Brain microvascular endothelial cell (primary cell): ENCODE measurements around the gene CDR2.

ENCODE experiments used
- DNase-seq: peaks from one replicate; pipeline ENCODE4 v3.0.0-alpha.2; 2020
- H3K27ac ChIP-seq: fragments of 250-450 bp; sonication (Bioruptor Pico); 2 replicates; pipeline ENCODE4 v1.5.1; 2020; ENCODE audit warnings: mild to moderate bottlenecking, moderate library complexity
- H3K27me3 ChIP-seq: fragments of 250-450 bp; sonication (Bioruptor Pico); replicated peaks from 2 replicates; pipeline ENCODE4 v1.5.1; 2020; ENCODE audit warnings: mild to moderate bottlenecking
- H3K36me3 ChIP-seq: fragments of 250-450 bp; sonication (Bioruptor Pico); replicated peaks from 2 replicates; pipeline ENCODE4 v1.5.1; 2020; ENCODE audit warnings: mild to moderate bottlenecking
- H3K4me3 ChIP-seq: 2 replicates; pipeline ENCODE4 v1.5.1; 2011; ENCODE audit warnings: low read depth, mild to moderate bottlenecking, control low read depth, low read length, moderate library complexity
- in situ Hi-C: cut with HindIII; loops from 2 replicates; pipeline ENCODE4 v1.10.0; 2017; ENCODE audit warnings: low sequenced_read_pairs, low pct_ligation_motif_present
- TF ChIP-seq, protein P1 (sequence below): IDR thresholded peaks from 2 replicates; pipeline ENCODE4 v1.5.1; 2011; ENCODE audit warnings: low read depth, mild to moderate bottlenecking, moderate library complexity, low read length, control low read depth, inconsistent platforms; ENCODE audit errors: missing control alignments

The CDR2 gene

DNA sequence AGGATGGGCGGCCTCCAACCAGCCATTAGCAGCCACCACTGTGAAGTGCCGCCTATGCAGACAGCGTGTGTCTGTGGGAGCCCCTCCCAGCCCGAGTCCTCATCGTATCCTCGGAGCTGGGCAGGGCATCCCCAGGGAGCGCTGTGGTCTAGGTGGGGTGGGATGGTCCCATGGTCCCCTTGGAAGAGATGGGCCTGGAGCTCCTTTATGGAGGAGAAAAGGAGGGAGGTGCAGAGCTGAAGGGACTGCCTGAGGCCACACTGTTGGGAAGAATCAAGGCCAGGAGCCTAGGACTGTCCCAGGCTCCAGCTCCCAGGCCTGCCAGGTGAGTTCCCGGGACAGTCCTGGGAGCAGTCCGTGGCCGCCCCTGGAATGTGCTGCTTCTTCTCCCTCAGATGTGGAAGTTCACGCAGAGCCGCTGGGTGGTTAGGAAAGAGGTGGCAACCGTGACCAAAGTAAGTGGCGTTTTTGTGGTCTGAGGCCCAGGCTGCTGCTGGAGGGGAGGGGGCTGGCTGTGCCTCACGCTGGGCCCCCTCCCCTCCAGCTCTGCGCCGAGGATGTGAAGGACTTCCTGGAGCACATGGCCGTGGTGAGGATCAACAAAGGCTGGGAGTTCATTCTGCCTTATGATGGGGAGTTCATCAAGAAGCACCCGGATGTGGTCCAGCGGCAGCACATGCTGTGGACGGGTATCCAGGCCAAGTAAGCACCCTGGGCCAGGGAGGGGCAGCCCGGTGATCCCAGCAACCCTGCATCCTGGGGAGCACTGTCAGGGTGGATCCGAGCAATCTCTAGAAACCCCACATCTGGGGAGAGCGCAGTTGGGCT, 50.2 kb downstream of the CDR2 start:
- H3K36me3 ChIP-seq: peaks cover 51% of the 10 kb centered on the region
- no peak for DNase-seq
- H3K27me3 ChIP-seq: no peaks in the 10 kb centered on the region
- TF ChIP-seq, protein P1, sequence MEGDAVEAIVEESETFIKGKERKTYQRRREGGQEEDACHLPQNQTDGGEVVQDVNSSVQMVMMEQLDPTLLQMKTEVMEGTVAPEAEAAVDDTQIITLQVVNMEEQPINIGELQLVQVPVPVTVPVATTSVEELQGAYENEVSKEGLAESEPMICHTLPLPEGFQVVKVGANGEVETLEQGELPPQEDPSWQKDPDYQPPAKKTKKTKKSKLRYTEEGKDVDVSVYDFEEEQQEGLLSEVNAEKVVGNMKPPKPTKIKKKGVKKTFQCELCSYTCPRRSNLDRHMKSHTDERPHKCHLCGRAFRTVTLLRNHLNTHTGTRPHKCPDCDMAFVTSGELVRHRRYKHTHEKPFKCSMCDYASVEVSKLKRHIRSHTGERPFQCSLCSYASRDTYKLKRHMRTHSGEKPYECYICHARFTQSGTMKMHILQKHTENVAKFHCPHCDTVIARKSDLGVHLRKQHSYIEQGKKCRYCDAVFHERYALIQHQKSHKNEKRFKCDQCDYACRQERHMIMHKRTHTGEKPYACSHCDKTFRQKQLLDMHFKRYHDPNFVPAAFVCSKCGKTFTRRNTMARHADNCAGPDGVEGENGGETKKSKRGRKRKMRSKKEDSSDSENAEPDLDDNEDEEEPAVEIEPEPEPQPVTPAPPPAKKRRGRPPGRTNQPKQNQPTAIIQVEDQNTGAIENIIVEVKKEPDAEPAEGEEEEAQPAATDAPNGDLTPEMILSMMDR: no peak
- H3K27ac ChIP-seq: no peak overlapping the region
- in situ Hi-C loops: no loop called here
- no peak overlapping the region for H3K4me3 ChIP-seq

DNA sequence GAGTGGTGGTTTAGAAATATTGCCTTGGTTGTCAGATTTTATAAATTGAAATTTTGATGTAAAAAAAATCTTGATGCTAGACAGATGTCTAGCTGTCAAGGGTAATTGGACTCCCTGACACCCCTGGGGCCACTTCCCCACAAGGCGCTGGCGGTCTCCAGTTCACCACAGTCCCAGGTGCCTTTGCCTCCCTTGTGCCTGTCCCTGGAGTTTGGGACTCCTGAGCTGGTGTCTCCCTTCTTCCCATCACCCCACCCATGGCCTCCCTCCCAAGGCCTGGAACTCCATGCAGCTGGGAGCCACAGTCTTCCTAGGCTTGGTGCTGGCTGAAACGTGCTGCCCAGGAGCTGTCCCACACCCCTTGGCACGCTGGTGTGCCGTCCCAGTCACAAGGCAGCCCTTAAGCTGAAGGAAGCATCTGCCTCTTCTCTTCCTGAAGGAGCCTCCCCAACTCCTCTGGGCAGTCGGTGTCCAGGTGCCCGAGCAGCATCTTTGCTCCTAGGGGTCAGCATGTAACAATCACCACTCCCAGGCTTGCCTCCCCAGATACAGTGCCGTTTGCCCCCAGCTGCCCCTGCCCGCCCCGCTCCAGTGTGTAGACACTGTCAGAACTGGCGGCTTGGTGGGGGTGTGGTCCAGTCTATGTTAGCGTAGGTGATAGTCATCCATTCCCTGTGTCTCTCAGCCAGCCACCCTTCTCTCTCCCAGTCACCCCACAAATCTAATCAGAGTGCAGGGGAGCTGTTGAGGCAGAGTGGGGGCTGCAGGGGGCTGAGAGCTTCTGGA, 51.1 kb downstream of the CDR2 start:
- Histone ChIP-seq H3K27ac (no peak overlapping the region), H3K4me3 (no peak overlapping the region), H3K36me3 (peaks cover 48% of the 10 kb centered on the region), H3K27me3 (no peaks in the 10 kb centered on the region)
- DNase-seq: no peak
- TF ChIP-seq, protein P1: no peak
- in situ Hi-C loops: no loop called here

DNA sequence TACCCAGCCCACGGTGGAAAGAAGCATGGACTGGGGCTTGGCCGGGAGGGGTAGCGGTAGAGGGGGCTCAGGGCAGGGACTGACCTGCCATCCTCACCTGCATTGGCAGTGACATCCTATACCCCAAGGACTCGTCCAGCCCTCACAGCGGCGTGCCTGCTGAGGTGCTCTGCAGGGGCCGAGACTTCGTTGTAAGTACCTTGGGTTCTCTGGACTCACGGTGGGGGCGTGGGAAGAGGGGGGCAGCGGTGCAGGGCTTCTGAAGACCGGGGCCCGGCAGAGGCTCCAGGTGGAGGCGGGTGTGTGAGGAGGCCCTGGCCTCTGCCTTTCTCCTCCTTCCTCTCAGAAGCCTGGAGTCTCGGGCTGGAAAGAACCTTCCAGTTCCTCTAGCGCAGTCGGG, 51.7 kb downstream of the CDR2 start:
- TF ChIP-seq, protein P1: no peak
- in situ Hi-C loops: no loop called here
- no peak overlapping the region for H3K27ac ChIP-seq
- peaks cover 45% of the 10 kb centered on the region for H3K36me3 ChIP-seq
- no peak overlapping the region for H3K4me3 ChIP-seq
- no peaks in the 10 kb centered on the region for H3K27me3 ChIP-seq
- DNase-seq: no peak

DNA sequence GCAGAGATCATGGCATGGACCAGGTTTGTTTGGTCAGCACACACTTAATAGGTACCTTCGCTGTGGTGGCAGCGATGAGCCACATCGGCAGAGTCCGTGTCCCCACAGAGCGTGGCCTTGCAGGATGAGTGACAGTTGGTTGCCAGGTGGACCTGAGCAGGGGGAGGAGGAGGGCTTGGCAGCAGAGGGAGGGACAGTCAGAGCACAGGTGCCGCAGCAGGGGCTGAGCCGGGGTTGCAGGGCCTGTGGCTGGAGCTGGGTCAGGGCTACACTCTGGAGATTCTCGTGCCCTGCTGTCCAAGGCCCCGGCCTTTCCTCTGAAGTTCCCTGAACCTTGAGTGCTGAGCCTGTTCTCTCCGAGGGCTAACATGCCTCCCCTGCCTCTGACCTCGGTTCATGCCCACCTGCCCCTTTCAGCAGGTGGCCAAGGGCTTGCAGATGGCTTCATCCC, 52.4 kb downstream of the CDR2 start:
- TF ChIP-seq, protein P1: no peak
- Histone ChIP-seq H3K27me3 (no peaks in the 10 kb centered on the region), H3K4me3 (no peak overlapping the region), H3K36me3 (peaks cover 41% of the 10 kb centered on the region), H3K27ac (no peak overlapping the region)
- no peak for DNase-seq
- in situ Hi-C loops: no loop called here

DNA sequence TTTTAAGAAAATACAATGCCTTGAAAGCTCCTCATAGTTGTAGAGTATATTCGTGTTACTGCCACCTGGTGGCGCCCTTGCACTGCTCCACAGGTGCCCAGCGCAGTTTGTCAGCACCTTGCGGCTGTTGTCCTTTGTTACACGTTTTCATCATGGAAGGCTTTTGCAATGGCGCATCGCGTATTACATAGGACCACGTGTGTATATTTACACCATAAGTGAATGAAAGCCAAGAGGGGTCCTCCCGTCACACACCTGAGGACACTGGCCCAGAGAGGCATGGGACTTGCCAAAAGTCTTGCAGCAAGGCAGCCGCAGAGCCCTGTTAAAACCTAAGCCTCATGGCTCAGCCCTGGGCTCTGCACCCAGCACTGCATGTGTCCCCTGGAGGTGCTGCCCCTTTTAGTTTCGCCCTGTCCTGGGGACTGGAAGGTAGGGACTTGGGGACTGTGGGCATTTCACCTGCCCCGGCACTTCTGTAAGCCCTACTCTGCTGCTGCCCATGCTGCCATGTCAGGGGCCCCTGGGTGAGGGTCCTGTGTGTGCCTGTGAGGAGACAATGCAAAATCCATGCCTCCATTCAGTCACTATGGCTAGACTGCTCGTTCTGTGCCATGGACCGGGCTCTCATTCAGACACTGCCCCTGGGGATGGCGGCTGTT, 52.9 kb downstream of the CDR2 start:
- Histone ChIP-seq H3K27ac (no peak overlapping the region), H3K4me3 (no peak overlapping the region), H3K36me3 (peaks cover 39% of the 10 kb centered on the region), H3K27me3 (no peaks in the 10 kb centered on the region)
- TF ChIP-seq, protein P1: peak; percentile 86
- DNase-seq: peak; percentile 60
- in situ Hi-C loops: no loop called here
